Stimulated activated CD4-positive, alpha-beta T cell treated with anti-CD3 and anti-CD28 coated beads, Interleukin-15, amount 100 ng/mL, for 48 hours (primary cell): ENCODE data around the gene DEPDC1B.
"Not testable (repeated sequence)": the region's sequence is repeated elsewhere in the genome, so short reads cannot be mapped to it uniquely, and the experiment has no call there.

ENCODE experiments used
- DNase-seq, 2 donors: peaks; one replicate each; pipeline ENCODE4 v3.0.0-alpha.2; 2020; ENCODE audit warnings: low read depth in 2 of 2

DEPDC1B gene

GRCh38 chr5:60585618-60586017 lies 114.3 kb downstream of the DEPDC1B start:
- no peak for DNase-seq

- DNase-seq: no peak
These were observed 115.7 kb downstream of the DEPDC1B start for GRCh38 chr5:60584304-60584703.

GRCh38 chr5:60583616-60584015 lies 116.3 kb downstream of the DEPDC1B start:
- DNase-seq: no peak

DNA sequence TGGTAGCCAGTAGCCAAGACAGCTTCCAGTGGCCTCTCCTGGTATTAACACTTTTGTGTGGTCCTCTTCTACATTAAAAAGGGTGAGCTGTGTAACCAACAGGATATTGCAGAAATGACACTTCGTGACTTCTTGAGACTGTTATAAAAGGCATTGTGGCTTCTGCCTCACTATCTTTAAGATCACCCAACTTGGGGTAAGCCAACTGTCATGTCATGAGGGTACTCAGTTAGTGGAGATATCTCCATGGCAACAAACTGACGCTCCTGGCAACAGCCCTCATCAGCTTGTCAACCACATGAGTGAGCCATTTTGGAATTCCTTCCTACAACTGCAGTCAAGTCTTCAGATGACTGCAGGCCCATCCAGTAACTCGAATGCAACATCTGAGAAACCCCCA lies 121.7 kb downstream of the DEPDC1B start:
- DNase-seq: no peak

DNA sequence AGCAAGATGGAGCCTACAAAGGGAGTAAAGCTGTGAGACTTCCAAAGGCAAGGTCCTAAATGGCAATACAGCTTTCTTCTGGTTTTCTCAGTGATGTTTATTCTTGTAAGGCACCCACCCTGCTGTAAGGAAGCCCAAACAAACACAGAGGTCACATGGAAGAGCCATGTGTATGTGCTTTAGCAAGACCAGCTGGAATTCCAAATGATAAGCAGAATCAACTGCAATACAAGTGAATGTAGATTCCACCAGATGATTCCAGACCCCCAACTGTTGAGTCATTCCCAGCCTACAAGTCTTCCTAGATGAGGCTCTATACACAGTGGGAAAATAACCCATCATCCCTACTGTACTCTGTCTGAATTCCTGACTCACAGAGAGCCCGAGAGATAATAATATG lies 122.8 kb downstream of the DEPDC1B start:
- no peak for DNase-seq

DNA sequence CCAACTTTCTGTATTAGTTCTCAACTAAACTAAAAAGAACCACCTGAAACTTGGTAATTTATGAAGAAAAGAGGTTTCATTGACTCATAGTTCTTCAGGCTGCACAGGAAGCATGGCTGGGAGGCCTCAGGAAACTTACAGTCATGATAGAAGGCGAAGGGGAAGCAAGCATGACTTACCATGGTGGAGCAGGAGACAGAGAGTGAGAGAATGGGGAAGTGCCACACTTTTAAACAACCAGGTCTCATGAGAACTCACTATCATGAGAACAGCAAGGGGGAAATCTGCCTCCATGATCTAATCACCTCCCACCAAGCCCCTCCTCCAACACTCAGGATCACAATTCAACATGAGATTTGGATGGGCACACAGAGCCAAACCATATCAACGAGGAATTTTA lies 123.5 kb downstream of the DEPDC1B start:
- no peak for DNase-seq

- no peak for DNase-seq
These were observed 131.3 kb downstream of the DEPDC1B start for GRCh38 chr5:60568646-60569045.

- DNase-seq: no peak
These were observed 136.2 kb downstream of the DEPDC1B start for GRCh38 chr5:60563696-60564324.

DNA sequence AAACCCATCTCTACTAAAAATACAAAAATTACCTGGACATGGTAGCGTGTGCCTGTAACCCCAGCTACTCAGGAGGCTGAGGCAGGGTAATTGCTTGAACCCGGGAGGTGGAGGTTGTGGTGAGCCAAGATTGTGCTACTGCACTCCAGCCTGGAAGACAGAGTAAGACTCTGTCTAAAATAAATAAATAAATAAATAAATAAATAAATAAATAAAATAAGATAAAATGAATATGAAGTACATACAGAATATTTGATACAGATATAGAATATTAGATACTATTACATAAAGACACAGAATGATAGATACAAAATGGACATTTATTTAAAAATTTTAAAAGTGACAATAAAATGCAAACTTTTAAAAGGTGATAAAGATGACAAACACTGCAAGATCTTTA lies 146.7 kb downstream of the DEPDC1B start:
- DNase-seq: not testable (repeated sequence)

DNA sequence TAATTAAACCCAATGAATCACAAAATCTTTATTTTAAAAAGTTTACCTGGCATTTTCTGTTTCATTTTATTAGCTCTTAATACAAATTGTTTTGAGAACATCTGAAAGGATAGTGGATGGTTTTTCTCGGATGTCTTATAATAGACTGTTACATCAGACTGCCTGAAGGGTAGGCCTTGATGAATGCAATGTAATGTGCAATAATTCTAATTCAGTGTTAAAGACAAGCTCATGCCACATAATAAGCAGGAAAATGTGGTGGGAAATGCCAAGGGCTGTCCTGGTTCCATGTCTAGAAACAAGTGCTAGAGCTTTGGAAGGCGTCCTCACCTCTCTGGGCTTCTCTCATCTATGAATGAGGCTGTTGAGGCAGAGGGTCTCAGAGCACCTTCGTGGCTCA lies 148.1 kb downstream of the DEPDC1B start:
- no peak for DNase-seq

- no peak for DNase-seq
These were observed 148.7 kb downstream of the DEPDC1B start for GRCh38 chr5:60551250-60551649.

DNA sequence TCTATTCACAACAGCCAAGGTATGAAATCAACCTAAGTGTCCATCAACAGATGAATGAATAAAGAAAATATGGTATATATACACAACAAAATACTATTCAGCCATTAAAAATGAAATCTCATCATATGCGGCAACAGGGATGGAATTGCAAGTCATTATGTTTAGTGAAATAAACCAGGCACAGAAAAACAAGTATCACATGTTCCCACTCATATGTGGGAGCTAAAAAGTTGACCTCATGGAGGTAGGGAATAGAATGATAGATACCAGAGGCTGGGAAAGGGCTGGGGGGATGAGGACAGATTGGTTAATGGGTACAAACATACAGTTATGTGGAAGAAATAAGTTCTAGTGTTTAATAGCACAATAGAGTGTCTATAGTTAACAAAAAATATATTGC lies 149.7 kb downstream of the DEPDC1B start:
- no peak for DNase-seq

GRCh38 chr5:60549841-60550240 lies 150.1 kb downstream of the DEPDC1B start:
- no peak for DNase-seq
